Activated B cell treated with CpG ODN at 0.5 μM for 24 hours (primary cell): ENCODE measurements around the gene TCF7L2. TPM values are rescaled to one million over a fixed set of nuclear protein-coding genes. Genes with fewer than 3 reads are reported as not detected.
A peak's percentile ranks its signal among the peaks of the same experiment; 100 is the strongest.

Experiments used
- ATAC-seq: fragments of 200-7000 bp; cut with Tn5 transposase; one replicate; pipeline ENCODE4 v1.10.0; 2021; ENCODE audit warnings: low read depth, mild to moderate bottlenecking, moderate library complexity
- CTCF ChIA-PET: fragments of 350-600 bp; sonication (Branson Sonifier 250); formaldehyde crosslinking; loops from one replicate; lab custom pipeline; 2021; ENCODE audit warnings: antibody characterized with exemption; lab: Charles Lee
- POLR2A ChIA-PET: fragments of 350-600 bp; sonication (Branson Sonifier 250); formaldehyde crosslinking; loops from one replicate; lab custom pipeline; 2021; ENCODE audit warnings: antibody characterized with exemption; lab: Charles Lee
- DNase-seq: peaks from one replicate; pipeline ENCODE4 v3.0.0; 2022
- H3K27ac Mint-ChIP-seq: one replicate; pipeline ENCODE4 v1.8.0; 2020; ENCODE audit warnings: mixed read lengths
- H3K27me3 Mint-ChIP-seq: one replicate; pipeline ENCODE4 v1.8.0; 2021; ENCODE audit warnings: mixed read lengths
- H3K36me3 Mint-ChIP-seq: one replicate; pipeline ENCODE4 v1.8.0; 2021; ENCODE audit warnings: low read depth, mixed read lengths
- H3K4me1 Mint-ChIP-seq: one replicate; pipeline ENCODE4 v1.8.0; 2021; ENCODE audit warnings: mixed read lengths
- H3K4me3 Mint-ChIP-seq: one replicate; pipeline ENCODE4 v1.8.0; 2020; ENCODE audit warnings: mild to moderate bottlenecking, mixed read lengths
- H3K9me3 Mint-ChIP-seq: one replicate; pipeline ENCODE4 v1.8.0; 2020; ENCODE audit warnings: mixed read lengths
- CTCF ChIP-seq: fragments of 200-600 bp; IDR thresholded peaks from one replicate; pipeline ENCODE4 v1.8.0; 2022; ENCODE audit warnings: antibody characterized with exemption, mild to moderate bottlenecking
- intact Hi-C: fragments of 100-400 bp; cut with micrococcal nuclease; formaldehyde crosslinking; loops from one replicate; pipeline ENCODE4 v1.15.1; 2024
- total RNA-seq: library from RNA; stranded (reverse); gene quantifications from 2 replicates; pipeline ENCODE4 v1.2.3, GENCODE V29; 2022

Gene TCF7L2
- total RNA-seq, 1 donor from 2014 or later = 2.2 TPM

- Mint-ChIP-seq H3K9me3 (no peaks in the 10 kb centered on the region), H3K4me1 (peaks cover 18% of the 10 kb centered on the region), H3K27me3 (peaks cover 24% of the 10 kb centered on the region), H3K4me3 (no peak overlapping the region), H3K27ac (no peak overlapping the region), H3K36me3 (no peaks in the 10 kb centered on the region)
- CTCF ChIA-PET = no interaction called here
- DNase-seq = no peak
- POLR2A ChIA-PET = no interaction called here
- ATAC-seq = no peak
- intact Hi-C loops = no loop called here
- no peak for TF ChIP-seq CTCF
Measured at GRCh38 chr10:112946649-112947048, 3.4 kb upstream of the TCF7L2 start.

- no peak overlapping the region for H3K27ac Mint-ChIP-seq
- peaks cover 25% of the 10 kb centered on the region for H3K4me1 Mint-ChIP-seq
- intact Hi-C loops = no loop called here
- no peaks in the 10 kb centered on the region for H3K9me3 Mint-ChIP-seq
- no peaks in the 10 kb centered on the region for H3K36me3 Mint-ChIP-seq
- no peak for TF ChIP-seq CTCF
- ATAC-seq (no peak), DNase-seq (no peak)
- CTCF ChIA-PET = no interaction called here
- no peak overlapping the region for H3K4me3 Mint-ChIP-seq
- POLR2A ChIA-PET = no interaction called here
- H3K27me3 Mint-ChIP-seq = peaks cover 31% of the 10 kb centered on the region
Measured at GRCh38 chr10:112948196-112948595, 1.9 kb upstream of the TCF7L2 start.

- ChIA-PET POLR2A (no interaction called here), CTCF (no interaction called here)
- DNase-seq = no peak
- peak overlapping the region; percentile 88 for H3K4me3 Mint-ChIP-seq
- H3K4me1 Mint-ChIP-seq = peaks cover 25% of the 10 kb centered on the region
- no peak for TF ChIP-seq CTCF
- no peaks in the 10 kb centered on the region for H3K36me3 Mint-ChIP-seq
- no peak for ATAC-seq
- no peak overlapping the region for H3K27ac Mint-ChIP-seq
- H3K9me3 Mint-ChIP-seq = no peaks in the 10 kb centered on the region
- peaks cover 41% of the 10 kb centered on the region for H3K27me3 Mint-ChIP-seq
- intact Hi-C loops = no loop called here
Measured at GRCh38 chr10:112949143-112949823, 764 bp upstream of the TCF7L2 start.

- Mint-ChIP-seq H3K4me3 (peak overlapping the region; percentile 88), H3K4me1 (peaks cover 25% of the 10 kb centered on the region), H3K27ac (no peak overlapping the region), H3K9me3 (no peaks in the 10 kb centered on the region), H3K36me3 (no peaks in the 10 kb centered on the region), H3K27me3 (peaks cover 52% of the 10 kb centered on the region)
- ChIA-PET POLR2A (interaction anchor here (0.6 to 0.7 kb wide), 2 partner anchors 22 to 156 kb away, joined by 3 to 7 read pairs; no protein-coding TSS in a partner anchor), CTCF (no interaction called here)
- ATAC-seq (no peak), DNase-seq (no peak)
- intact Hi-C loops = loop anchor here (1.0 kb wide), 1 partner anchor 30 kb away; no protein-coding TSS in a partner anchor
- TF ChIP-seq CTCF = no peak
Measured at GRCh38 chr10:112950714-112951358, 789 bp downstream of the TCF7L2 start.
